OCI-LY1 (cell line): ENCODE measurements around the gene UGT2A1.

ENCODE experiments used
- H2AFZ ChIP-seq: fragments of 200-600 bp; sonication (generic), shearing (Covaris generic); 2 replicates; pipeline ENCODE4 v1.6.0; 2014; ENCODE audit warnings: antibody characterized with exemption, mild to moderate bottlenecking, low read length
- H3F3A ChIP-seq: fragments of 200-600 bp; sonication (generic), shearing (Covaris generic); 2 replicates; pipeline ENCODE4 v1.6.0; 2014; ENCODE audit warnings: mild to moderate bottlenecking, antibody characterized with exemption, low read length, moderate library complexity; ENCODE audit not compliant: insufficient read depth
- H3K27ac ChIP-seq: fragments of 200-600 bp; sonication (generic); 2 replicates; pipeline ENCODE4 v1.5.1; 2014; ENCODE audit warnings: low read length, mixed run types, mild to moderate bottlenecking, low read depth; ENCODE audit not compliant: poor library complexity, severe bottlenecking
- H3K27me3 ChIP-seq: fragments of 200-600 bp; sonication (generic); 2 replicates; pipeline ENCODE4 v1.6.0; 2014; ENCODE audit warnings: antibody characterized with exemption, mild to moderate bottlenecking, low read length, moderate library complexity; ENCODE audit not compliant: insufficient read depth
- H3K36me3 ChIP-seq: fragments of 200-600 bp; sonication (generic); 2 replicates; pipeline ENCODE4 v1.6.1; 2014; ENCODE audit warnings: mild to moderate bottlenecking, antibody characterized with exemption, low read length, moderate library complexity, mixed read lengths; ENCODE audit not compliant: insufficient read depth
- H3K4me1 ChIP-seq: fragments of 200-600 bp; sonication (generic); 2 replicates; pipeline ENCODE4 v1.5.1; 2014; ENCODE audit warnings: mild to moderate bottlenecking, low read length, moderate library complexity; ENCODE audit not compliant: insufficient read depth, severe bottlenecking
- H3K4me2 ChIP-seq: fragments of 200-600 bp; sonication (generic), shearing (Covaris generic); 2 replicates; pipeline ENCODE4 v1.6.1; 2014; ENCODE audit warnings: low read length
- H3K4me3 ChIP-seq: fragments of 200-600 bp; sonication (generic); 2 replicates; pipeline ENCODE4 v1.5.1; 2014; ENCODE audit warnings: low read length, low read depth, mild to moderate bottlenecking, mixed read lengths; ENCODE audit not compliant: poor library complexity, severe bottlenecking
- H3K79me2 ChIP-seq: fragments of 200-600 bp; shearing (Covaris generic); 2 replicates; pipeline ENCODE4 v1.6.1; 2016; ENCODE audit warnings: mixed run types, low read length, mixed read lengths; ENCODE audit not compliant: insufficient read depth
- H3K9ac ChIP-seq: fragments of 200-600 bp; sonication (generic), shearing (Covaris generic); 2 replicates; pipeline ENCODE4 v1.6.1; 2014; ENCODE audit warnings: mild to moderate bottlenecking, low read length, mixed read lengths
- H3K9me2 ChIP-seq: fragments of 200-600 bp; sonication (generic), shearing (Covaris generic); 2 replicates; pipeline ENCODE4 v1.6.1; 2014; ENCODE audit warnings: low read depth, mild to moderate bottlenecking, low read length, mixed read lengths
- H3K9me3 ChIP-seq: fragments of 200-600 bp; shearing (Covaris generic); 2 replicates; pipeline ENCODE4 v1.6.1; 2014; ENCODE audit warnings: low read length, mixed read lengths
- H4K20me1 ChIP-seq: fragments of 200-600 bp; sonication (generic), shearing (Covaris generic); 2 replicates; pipeline ENCODE4 v1.6.0; 2016; ENCODE audit warnings: mild to moderate bottlenecking, low read length; ENCODE audit not compliant: insufficient read depth
- EZH2 ChIP-seq: fragments of 200-600 bp; sonication (generic), shearing (Covaris generic); IDR thresholded peaks from 2 replicates; pipeline ENCODE4 v1.8.0; 2017; ENCODE audit warnings: borderline replicate concordance, mixed run types, mild to moderate bottlenecking, antibody characterized with exemption, low read length, moderate library complexity, mixed read lengths
- TF ChIP-seq, protein P1 (sequence below): fragments of 200-600 bp; sonication (generic), shearing (Covaris generic); IDR thresholded peaks from 2 replicates; pipeline ENCODE4 v1.5.1; 2017; ENCODE audit warnings: mild to moderate bottlenecking, antibody characterized with exemption, low read length, moderate library complexity, mixed read lengths

UGT2A1 gene

DNA sequence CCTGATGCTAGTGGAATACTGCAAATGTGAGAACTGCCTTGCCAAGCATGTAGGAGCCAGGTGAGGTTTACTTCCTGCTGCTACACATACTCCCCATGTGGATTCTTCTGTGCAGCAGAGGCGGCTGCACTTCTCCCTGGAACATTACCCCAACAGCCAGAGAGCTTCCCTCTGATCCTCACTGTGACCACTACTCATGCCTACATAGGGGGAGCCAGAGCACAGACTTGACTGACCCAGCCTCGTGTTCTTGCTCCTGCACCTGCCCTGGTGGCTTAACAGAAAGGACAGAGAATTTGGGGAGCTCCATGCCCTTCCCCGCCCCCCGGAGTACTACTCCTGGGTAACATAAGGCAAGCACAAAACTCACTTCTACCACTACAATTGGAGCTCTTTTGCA is 52.0 kb downstream of the UGT2A1 start:
- Histone ChIP-seq H4K20me1 (no peaks in the 10 kb centered on the region), H3K9me2 (no peaks in the 10 kb centered on the region), H3K36me3 (no peaks in the 10 kb centered on the region), H3K9ac (no peak overlapping the region), H3K4me2 (no peak overlapping the region), H3F3A (no peaks in the 10 kb centered on the region), H3K9me3 (no peaks in the 10 kb centered on the region), H3K4me1 (no peaks in the 10 kb centered on the region), H3K27me3 (no peaks in the 10 kb centered on the region), H2AFZ (no peak overlapping the region), H3K4me3 (no peak overlapping the region), H3K79me2 (no peaks in the 10 kb centered on the region), H3K27ac (no peak overlapping the region)
- TF ChIP-seq, protein P1, sequence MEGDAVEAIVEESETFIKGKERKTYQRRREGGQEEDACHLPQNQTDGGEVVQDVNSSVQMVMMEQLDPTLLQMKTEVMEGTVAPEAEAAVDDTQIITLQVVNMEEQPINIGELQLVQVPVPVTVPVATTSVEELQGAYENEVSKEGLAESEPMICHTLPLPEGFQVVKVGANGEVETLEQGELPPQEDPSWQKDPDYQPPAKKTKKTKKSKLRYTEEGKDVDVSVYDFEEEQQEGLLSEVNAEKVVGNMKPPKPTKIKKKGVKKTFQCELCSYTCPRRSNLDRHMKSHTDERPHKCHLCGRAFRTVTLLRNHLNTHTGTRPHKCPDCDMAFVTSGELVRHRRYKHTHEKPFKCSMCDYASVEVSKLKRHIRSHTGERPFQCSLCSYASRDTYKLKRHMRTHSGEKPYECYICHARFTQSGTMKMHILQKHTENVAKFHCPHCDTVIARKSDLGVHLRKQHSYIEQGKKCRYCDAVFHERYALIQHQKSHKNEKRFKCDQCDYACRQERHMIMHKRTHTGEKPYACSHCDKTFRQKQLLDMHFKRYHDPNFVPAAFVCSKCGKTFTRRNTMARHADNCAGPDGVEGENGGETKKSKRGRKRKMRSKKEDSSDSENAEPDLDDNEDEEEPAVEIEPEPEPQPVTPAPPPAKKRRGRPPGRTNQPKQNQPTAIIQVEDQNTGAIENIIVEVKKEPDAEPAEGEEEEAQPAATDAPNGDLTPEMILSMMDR = no peak
- TF ChIP-seq EZH2 = no peak

DNA sequence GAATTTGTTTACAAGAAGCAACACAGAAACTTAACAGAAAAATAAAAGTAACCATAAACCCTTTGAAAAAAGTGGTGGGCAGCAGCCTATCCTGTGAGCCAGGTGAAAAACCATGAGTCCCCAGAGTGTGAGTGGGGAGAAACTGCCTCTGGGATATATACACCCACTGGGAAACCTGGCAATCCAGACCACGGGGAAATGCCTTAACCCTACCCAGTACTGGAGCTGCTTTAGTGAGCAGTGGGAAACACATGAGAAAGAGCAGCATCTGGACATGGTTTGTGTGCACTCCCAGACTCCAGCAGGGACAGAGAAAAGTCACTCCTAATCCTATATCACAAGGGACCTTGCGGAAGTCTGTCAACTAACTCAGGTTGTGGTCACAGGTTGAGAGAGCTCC is 53.0 kb downstream of the UGT2A1 start:
- no peaks in the 10 kb centered on the region for H4K20me1 ChIP-seq
- H3K27ac ChIP-seq = no peak overlapping the region
- H3K9me3 ChIP-seq = no peaks in the 10 kb centered on the region
- H2AFZ ChIP-seq = no peak overlapping the region
- no peaks in the 10 kb centered on the region for H3K27me3 ChIP-seq
- no peaks in the 10 kb centered on the region for H3K4me1 ChIP-seq
- no peaks in the 10 kb centered on the region for H3F3A ChIP-seq
- H3K9me2 ChIP-seq = no peaks in the 10 kb centered on the region
- no peak overlapping the region for H3K9ac ChIP-seq
- H3K4me3 ChIP-seq = no peak overlapping the region
- TF ChIP-seq, protein P1 = no peak
- no peak for TF ChIP-seq EZH2
- no peaks in the 10 kb centered on the region for H3K79me2 ChIP-seq
- no peaks in the 10 kb centered on the region for H3K36me3 ChIP-seq
- H3K4me2 ChIP-seq = no peak overlapping the region

DNA sequence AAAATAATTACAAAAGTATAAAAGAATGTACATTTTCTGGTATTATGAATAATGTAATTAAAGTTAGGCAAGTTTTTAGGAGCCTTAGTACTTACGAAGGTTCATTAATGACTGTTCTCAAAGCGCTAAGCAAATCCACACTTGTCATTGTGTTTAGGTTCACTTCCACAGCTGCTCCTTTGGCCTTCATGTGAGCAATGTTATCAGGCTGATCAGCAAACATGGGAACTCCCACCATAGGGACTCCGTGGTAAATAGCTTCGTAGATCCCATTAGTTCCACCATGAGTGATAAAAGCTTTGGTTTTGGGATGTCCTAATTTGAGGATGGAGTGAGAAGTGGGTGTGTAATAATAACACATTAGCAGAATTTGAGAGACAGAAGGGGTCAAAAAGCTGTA is 58.7 kb downstream of the UGT2A1 start:
- Histone ChIP-seq H4K20me1 (no peaks in the 10 kb centered on the region), H3K9me3 (no peaks in the 10 kb centered on the region), H3F3A (no peaks in the 10 kb centered on the region), H3K9ac (no peak overlapping the region), H3K4me2 (no peak overlapping the region), H3K4me1 (no peaks in the 10 kb centered on the region), H3K27ac (no peak overlapping the region), H3K27me3 (no peaks in the 10 kb centered on the region), H2AFZ (no peak overlapping the region), H3K4me3 (no peak overlapping the region), H3K79me2 (no peaks in the 10 kb centered on the region), H3K36me3 (no peaks in the 10 kb centered on the region), H3K9me2 (no peaks in the 10 kb centered on the region)
- no peak for TF ChIP-seq EZH2
- TF ChIP-seq, protein P1 = no peak
